GM19468 (cell line): Measurements from ENCODE around the gene PSMA5.
"Not testable (repeated sequence)": the region's sequence is repeated elsewhere in the genome, so short reads cannot be mapped to it uniquely, and the experiment has no call there.

Experiments
- ATAC-seq: cut with Tn5 transposase; IDR thresholded peaks from one replicate; pipeline ENCODE4 v1.9.1; 2021; ENCODE audit warnings: mild to moderate bottlenecking, moderate library complexity, moderate number of reproducible peaks; ENCODE audit not compliant: unreplicated experiment; ENCODE audit errors: extremely low read depth

PSMA5 gene

DNA sequence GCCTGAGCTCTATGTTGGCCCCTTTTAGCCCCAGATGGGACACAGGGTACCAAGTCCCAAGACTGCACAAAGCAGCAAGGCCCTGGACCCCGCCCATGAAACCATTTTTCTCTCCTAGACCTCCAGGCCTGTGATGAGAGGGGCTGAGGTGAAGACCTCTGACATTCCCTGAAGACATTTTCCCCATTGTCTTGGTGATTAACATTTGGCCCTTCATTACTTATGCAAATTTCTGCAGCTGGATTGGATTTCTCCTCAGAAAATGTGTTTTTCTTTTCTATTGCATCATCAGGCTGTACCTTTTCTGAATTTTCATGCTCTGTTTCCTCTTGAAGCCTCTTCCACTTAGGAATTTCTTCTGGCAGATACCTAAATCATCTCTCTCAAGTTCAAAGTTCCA is 8.2 kb upstream of the PSMA5 start:
- ATAC-seq: no peak

DNA sequence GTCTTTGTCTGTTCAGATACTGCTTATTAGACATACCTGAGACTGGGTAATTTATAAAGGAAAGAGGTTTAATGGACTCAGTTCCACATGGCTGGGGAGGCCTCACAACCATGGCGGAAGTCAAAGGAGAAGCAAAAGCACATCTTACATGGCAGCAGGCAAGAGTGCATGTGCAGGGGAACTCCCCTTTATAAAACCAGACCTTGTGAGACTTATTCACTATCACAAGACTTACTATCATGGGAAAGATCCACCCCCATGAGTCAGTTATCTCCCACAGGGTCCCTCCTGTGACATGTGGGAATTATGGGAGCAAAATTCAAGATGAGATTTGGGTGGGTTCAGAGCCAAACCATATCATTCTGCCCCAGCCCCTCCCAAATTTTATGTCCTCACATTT is 7.1 kb upstream of the PSMA5 start:
- ATAC-seq: no peak

DNA sequence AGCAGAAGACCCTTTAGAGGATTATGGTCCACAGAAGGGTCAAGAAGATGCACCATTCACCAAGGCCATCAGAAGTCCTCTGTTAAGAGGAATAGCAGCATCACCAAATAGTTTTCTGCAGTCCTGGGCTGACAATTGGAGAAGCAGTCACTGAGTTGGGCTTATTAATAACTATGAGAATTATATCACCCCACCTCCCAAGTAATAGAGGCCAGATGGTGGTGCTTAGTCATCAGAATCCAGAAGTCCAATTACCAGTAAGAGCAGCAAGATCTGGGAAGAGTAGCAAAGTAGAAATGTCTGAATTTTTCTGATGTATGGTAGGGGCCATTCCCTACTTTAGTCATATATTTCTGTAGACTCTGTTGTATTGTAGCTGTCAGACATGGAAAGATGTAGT is 6.1 kb upstream of the PSMA5 start:
- ATAC-seq: no peak

DNA sequence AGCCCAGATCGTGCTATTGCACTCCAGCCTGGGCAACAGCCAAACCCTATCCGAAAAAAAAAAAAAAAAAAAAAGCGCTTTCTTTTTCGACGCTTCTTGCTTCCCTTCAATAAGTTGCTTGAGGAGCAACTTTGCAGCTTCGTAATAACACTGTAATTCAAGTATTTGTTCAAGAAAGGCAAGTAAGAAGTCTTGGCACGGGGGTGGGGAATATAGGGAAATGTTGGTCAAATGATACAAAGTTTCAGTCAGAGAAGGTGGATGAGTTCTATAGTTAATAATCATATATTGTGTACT is 871 bp upstream of the PSMA5 start:
- no peak for ATAC-seq

DNA sequence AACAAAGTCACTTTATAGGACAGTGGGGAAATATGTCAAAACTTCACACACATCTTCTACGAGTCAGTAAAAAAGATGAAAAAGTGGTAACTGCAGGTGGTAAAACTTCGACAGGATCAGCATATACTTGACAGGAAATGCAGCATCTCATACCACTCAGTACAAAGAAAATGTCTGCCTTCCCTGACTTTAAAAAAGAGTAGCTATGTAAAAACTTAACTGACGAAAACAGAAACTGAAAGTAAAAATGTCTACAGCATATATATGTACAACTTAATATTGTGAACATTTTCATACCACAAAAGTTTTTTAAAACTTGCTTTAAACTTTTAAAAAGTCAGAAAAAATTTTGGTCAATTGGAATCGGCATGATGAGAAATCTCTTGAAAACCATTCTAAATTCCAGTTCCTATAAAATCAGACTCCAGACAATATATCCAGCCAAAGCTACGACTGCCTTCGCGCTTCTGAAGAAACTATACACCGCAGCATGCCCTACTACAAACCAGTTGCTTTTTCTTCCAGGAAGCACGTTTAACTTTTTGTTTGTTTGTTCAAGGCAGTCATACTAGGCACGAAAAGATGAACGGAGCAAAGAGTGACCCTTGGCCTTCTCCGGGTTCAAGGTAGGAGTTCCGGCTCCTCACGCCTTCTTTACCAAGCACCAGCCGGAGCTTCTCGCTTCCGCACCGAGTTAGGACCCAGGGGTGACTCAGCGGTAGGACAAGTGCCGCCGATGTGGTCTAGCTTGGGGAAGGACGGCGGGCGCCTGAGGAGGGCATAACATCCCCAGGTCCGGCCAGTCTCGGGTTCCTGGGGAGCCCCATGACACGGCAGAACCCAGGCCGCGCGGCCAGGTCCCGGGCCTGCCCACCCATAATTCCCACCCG is 612 bp downstream of the PSMA5 start:
- ATAC-seq: no peak

DNA sequence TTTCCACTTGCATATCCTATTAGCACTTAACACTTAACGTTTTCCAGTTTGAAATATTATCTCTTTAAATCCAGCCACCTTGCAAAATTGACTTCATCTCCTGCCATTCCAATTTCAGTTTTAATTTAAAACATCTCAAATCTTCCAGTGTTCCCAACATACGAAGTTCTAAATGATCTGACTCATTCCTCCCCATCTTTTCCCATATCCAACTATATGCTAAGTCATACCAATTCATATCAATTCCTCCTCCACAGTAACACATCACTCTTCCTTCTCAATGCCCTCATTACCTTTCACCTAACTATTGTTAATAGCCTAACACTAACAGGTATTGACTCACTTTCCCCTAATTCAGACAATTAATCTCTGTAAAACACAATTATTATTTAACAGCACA is 2.8 kb downstream of the PSMA5 start:
- ATAC-seq: no peak

DNA sequence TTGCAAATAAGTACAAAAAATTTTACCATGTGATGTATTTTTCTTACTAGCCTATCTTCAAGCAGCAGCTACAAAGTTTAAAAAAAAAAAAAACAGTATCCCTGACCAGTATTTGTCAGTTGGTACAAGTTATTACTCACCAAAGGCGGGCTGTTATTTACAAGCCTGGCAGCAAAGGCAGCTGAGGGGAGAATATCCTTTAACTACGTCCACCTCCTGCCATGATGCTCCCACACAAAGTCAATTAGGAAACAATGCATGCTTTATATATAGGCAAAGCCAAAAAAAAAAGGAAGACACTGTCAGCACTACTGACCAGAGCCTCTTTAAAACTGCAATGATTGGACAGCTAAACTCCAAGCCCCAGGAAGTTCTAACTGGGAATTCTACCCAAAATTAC is 13.7 kb downstream of the PSMA5 start:
- ATAC-seq: no peak

DNA sequence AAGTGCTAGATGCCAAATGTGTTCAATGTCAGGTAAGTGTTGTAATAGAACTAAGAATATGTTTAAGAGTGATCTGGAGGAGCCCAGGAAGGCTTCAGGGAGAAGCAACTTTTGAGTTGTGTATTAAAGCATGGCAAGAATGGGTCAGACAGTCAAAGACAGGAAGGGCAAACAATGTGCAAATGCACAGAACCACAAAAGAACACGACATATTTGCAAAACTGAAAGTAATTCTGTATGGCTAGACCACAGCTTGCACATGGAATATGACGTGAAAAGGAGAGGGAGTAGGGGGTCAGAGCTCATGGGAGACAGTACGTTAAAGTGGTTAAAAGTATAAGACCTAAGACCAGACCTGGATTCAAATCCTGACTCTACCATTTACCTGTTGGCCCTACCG is 21.4 kb downstream of the PSMA5 start:
- no peak for ATAC-seq

DNA sequence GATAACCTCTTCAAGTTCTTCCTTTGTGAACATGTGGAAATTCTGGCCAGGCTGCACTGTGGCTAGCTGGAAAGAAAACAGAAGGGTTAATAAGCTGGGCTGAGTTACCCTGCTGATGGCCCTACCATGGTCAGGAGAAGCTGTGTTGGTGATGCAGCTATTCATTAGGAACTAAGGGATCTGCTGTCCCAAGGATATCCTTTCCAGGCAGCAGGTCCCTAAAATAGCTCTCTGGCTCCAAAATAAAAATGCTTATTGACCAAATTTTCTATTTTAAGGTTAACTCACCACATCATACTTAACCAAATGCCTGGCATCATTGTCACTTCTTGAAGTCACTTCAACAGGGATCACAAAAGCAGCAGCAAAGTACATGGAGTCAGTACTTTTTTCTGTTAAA is 24.2 kb downstream of the PSMA5 start:
- ATAC-seq: no peak

DNA sequence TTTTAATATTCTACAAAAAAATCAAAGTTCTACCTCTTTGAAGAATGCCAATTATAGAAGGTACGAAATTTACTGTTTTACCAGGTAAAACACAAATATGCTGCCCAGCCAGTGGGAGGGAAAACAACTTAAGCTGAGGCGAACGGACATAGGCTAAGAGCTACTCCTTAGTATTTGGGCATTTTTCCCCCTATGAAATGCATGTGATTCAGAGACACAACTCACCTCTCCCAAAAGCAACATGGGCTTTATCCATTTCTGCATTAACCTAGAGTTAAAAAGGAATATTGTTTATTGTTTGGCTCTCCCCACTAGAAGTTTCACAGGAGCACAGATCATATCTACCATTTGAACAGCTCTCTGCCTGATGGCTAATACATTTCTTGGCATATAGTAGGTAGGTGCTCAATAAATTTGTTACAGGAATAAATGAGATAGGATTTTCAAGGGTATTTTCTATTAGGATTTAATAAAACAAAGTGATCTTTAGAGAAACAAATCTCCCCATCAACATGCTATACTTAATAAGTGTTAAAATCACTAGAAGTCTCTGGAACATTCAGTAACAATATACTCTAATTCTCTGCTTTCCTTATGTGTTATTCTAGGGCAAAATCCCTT is 26.1 kb downstream of the PSMA5 start:
- no peak for ATAC-seq

DNA sequence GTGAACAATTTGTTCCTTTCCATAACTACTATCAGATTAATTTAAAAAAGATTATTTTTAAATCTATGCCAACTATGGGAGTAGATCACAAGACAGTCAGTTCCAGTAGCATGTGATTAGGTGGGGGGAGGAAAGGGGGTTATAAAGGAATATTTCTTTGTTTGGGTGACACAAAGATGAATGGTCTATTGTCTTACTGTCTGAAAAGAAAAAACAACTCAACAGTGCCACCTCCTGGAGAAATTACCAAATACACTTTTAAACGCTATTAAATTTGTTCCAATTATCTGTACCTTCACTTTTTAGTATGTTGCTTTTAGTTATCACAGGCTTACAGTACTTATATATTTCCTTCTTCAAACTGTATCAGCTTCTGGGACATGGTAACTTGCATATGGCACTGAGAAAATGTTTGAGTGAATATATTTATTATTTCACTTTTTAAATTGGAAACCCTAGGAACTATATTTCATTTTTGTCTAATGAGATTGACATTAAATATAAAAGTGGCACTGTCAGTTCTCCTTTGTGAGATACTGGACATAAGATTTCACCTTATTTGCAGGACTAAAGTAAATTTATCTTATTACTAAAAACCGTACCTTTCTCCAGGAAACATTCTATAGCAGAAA is 26.8 kb downstream of the PSMA5 start:
- ATAC-seq: no peak

DNA sequence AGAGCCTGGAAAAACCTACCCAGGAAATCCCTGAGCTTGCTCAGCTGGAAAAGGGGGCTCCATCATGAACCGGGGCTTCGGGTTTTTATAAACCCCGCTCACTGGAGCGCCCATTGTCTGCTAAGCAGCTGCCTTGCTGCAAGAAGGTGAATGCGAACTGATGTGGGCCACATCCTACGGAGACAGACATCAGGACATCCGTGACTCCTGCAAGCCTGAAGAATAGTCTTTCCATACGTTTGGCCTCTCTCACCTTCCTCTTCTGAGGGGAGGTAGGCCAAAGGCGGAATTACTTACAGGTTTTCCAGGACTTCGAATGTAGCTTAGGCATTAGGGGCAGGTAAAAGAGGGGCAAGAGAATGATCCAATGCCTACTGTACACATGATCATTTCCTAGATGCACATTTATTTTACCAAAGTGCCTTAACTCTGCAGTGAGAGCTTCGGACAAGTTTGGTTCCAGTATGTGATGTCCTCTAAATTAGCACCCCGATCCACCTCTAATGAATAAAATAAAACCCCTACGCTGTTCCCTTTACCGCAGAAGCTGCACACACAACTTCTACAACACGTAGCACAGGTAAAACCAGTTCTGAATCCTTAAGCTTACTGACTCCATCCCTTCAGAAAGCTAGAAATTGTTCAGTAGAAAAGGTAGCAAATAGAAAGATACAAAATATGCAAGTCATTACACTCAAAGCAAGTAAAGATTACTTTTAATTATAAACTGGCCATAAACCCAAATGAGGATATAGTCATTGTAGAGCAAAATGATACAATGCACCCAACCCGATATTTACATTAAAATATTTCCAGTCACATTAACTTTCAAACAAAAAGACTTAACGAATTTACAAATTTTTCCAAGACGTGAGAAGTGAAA is 27.7 kb downstream of the PSMA5 start:
- no peak for ATAC-seq

DNA sequence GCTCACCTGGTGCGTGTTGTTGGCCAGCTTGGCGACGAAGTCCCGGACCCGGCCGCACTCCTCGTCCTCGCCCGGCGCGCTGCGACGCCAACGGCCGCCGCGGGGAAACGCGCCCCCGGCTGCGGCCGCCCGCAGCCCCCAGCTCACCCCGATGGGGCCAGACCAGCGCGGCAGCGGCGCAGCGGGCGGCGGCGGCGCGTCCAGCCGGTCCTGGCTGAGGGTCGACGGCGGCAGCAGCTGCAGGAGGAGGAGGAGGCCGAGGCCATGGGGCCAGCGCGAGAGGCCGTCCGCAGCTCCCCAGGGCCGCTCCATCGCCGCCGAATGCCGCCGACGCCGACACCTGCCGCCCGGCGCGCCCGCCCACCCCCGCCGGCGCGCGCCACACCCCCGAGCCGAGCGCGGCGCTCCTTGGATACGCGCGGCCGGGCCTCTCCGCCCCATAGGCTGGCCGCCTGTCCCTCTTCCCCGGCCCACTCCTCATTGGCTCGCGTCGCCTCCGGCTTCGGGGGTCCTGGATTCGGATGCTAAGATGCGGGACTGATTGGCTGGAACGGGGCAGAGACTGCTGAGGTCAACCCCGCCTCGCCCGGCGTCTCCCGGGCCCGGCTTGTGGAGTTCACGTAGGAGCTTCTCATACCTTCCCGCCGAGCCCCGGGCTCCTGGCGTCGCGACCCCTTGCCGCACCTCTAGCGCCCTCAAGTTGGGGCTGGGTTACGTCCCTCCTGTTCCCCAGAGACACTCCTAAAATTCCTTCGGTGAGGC is 28.5 kb downstream of the PSMA5 start, which contains the start of gene SORT1:
TSS of gene SORT1 (minus strand) at position 338 of the 762 bp plus-strand sequence. CDS start at position 312, 26 bp downstream.
- no peak for ATAC-seq

DNA sequence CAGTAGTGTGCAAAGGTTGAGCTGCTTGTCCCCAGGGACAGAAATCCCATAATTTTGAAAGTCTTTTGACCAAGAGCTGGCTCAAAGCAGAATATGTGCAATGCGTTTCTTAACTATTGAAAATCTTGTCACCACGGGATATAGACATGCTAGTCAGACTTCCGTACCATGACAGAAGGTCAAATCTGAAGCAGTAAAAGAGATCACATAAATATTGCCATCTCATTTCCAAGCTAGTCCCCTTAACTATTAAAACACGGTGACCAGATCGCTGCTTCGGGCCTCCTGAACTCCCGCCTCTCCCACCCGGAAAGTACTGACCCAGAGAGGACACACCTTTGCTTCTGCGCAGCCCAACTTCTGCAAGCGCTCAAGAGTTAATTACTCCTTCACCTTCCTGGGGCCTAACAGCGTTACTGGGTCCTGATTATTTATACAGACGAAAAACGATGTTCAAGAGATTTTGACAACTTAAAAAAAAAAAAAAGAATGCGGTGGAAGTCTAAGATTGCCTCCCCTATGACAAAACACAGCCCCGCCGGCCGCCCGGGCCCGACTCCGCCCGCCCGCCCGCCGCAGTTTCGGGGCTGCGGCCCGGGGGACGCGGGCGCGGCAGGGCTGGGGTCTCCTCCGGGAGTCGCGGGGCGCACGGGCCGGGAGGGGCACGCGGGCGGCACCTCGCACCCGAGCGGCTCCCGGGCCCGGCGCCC is 29.2 kb downstream of the PSMA5 start:
- no peak for ATAC-seq

DNA sequence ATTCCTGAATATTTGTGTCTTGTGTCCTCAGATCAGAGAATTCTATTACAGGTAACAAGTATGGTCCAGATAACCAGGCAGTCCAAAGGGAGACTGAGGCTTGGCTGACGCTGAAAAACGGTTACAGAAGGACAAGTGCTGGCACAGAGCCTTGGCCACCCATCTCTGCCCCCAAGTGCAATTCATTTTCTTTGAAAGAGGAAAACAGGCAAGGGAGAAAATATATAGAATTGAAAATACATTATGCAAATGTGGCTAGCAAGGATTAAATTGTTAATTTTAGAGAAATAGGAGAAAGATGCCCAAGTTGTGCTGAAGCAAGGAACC is 29.8 kb downstream of the PSMA5 start:
- ATAC-seq: no peak

DNA sequence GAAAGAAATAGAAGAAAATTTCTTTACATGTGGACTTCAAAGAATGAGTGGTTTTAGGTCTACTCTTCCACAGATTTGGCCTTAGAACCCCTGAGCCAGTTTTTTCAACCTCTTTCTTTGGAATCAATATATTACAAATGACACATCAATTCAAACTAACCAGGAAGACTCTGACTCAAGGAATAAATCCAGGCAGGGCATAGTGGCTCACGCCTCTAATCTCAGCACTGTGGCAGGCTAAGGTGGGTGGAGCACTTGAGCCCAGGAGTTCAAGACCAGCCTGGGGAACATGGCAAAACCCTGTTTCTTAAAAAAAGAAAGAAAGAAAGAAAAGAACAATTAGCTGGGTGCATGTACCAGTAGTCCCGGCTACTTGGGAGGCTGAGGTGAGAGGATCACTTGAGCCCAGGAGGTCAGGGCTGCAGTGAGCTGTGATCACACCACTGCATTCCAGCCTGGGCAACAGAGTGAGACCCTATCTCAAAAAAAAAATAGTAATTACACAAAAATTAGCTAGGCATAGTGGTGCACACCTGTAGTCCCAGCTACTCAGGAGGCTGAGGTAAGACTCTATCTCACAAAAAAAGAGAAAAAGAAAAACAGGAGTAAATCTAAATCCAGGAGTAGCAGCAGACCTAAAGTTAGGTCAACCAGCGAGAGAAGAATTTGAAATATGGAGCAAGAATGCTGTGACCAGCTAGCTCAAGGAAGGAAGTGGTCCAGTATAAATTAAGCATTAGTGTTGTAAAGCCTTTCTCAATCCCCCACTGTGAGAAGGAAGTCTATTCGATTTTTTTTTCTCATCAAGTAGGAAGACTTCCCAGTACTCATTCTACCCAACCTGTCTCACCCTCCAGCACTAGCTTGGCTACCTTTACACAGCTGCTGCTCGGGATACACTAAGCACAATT is 30.4 kb downstream of the PSMA5 start:
- ATAC-seq: no peak

DNA sequence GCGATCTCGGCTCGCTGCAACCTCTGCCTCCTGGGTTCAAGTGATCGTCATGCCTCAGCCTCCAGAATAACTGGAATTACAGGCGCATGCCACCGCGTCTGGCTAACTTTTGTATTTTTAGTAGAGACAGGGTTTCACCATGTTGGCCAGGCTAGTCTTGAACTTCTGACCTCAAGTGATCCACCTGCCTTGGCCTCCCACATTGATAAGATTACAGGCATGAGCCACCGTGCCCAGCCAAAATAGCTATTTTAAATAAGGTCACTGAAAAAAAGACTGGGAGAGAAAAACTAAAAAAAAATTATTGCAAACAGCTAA is 31.0 kb downstream of the PSMA5 start:
- not testable (repeated sequence) for ATAC-seq

DNA sequence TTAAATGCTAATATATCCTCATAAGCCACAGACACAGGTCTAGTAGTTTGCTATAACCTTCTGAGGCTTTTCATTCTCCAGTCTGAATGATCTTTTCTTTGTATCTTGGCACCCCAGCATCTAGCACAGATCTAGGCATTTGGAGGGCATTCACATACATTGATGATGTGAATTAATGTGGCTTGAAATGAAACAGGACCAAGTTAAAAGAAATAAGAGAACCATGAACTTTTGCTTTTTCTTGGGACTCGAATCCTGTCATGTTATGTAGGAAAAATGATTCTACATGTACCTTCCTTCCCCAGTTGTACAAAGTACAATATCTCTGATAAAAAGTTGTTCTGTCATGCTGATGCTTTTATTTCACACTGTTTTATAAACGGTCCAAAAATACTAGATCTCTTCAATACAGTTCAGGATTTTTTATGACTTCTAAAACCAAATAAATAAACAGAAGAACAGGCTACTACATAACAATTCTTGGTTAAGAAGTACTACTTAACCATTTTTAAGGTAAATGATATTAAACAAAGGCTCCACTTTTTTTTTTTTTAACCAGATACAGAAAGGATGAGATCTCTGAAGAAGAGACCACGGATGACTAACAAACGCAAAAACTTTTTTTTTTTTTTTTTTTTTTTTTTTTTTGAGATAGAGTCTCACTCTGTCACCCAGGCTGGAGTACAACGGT is 31.5 kb downstream of the PSMA5 start:
- no peak for ATAC-seq
